Measurements from ENCODE around the gene MTA3. TPM values are rescaled to one million over a fixed set of nuclear protein-coding genes. Genes with fewer than 3 reads are reported as not detected.
"Not testable (repeated sequence)": the region's sequence is repeated elsewhere in the genome, so short reads cannot be mapped to it uniquely, and the experiment has no call there.

The MTA3 gene
- total RNA-seq, 1 donor, result 13.4 TPM

DNA sequence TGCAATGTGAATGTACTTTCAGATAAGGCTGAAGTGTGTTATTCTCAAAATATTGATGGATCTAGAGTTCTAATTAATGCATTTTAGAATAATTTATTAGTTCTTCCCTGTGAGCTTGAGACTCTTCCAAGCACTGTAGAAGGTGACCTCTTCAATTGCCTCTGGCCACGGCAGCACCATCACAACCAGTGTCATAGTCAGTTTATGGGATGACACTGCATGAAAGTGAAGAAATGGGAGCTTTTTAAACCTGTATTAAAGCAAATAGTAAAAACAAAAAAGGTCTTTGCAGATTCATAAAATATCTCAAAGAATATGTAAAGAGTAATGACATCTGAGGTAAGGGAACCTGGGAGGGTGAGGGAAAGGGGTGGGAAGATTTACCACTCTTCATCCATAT lies 143.5 kb downstream of the MTA3 start:
- no peaks in the 10 kb centered on the region for H3K9me3 ChIP-seq (ENCODE audit: low read depth, low read length)
- H3K4me1 ChIP-seq (ENCODE audit: insufficient read depth, low read length), result no peaks in the 10 kb centered on the region
- no peak overlapping the region for H3K4me3 ChIP-seq (ENCODE audit: low read length)
- no peaks in the 10 kb centered on the region for H3K27me3 ChIP-seq (ENCODE audit: insufficient read depth, low read length)

GRCh38 chr2:42712934-42713333 lies 144.5 kb downstream of the MTA3 start:
- no peaks in the 10 kb centered on the region for H3K27me3 ChIP-seq (ENCODE audit: insufficient read depth, low read length)
- H3K9me3 ChIP-seq (ENCODE audit: low read depth, low read length), result no peaks in the 10 kb centered on the region
- no peak overlapping the region for H3K4me3 ChIP-seq (ENCODE audit: low read length)
- no peaks in the 10 kb centered on the region for H3K4me1 ChIP-seq (ENCODE audit: insufficient read depth, low read length)

DNA sequence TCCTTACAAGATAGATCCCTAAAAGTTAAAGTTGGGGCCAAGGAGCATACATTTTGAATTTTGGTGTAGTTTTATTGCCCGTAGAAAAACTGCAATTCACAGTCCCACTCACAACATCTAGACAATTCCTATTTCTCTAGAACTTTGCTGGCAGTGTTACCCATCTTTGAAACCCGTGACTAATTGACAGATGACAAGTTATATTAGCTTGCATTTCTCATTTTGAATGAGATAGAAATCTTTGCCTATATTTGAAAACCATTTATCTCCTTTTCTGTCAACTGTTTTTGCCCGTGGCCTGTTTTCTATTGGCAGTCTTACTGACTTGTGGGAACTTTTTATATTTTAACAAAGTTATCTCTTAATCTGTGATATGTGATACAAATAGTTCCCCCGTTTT lies 145.5 kb downstream of the MTA3 start:
- Histone ChIP-seq H3K4me3 (ENCODE audit: low read length) (no peak overlapping the region), H3K9me3 (ENCODE audit: low read depth, low read length) (no peaks in the 10 kb centered on the region), H3K4me1 (ENCODE audit: insufficient read depth, low read length) (no peaks in the 10 kb centered on the region), H3K27me3 (ENCODE audit: insufficient read depth, low read length) (no peaks in the 10 kb centered on the region)

DNA sequence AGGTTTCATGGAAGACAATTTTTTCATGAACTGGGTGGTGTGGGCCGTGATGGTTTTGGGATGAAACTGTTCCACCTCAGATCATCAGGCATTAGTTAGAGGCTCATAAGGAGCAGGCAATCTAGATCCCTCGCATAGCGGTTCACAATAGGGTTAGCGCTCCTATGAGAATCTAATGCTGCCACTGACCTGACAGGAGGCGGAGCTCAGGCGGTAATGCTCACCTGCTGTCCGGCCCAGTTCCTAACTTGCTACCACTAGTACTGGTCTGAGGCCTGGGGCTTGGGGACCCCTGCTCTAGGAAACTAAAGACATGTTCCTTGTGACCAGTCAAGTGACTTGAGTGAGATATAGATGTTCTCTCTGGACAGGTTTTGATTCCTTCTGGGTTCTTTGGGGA lies 146.3 kb downstream of the MTA3 start:
- Histone ChIP-seq H3K27me3 (ENCODE audit: insufficient read depth, low read length) (no peaks in the 10 kb centered on the region), H3K9me3 (ENCODE audit: low read depth, low read length) (no peaks in the 10 kb centered on the region), H3K4me3 (ENCODE audit: low read length) (no peak overlapping the region), H3K4me1 (ENCODE audit: insufficient read depth, low read length) (no peaks in the 10 kb centered on the region)

GRCh38 chr2:42721898-42722297 lies 153.5 kb downstream of the MTA3 start:
- H3K4me3 ChIP-seq (ENCODE audit: low read length), result no peak overlapping the region
- H3K4me1 ChIP-seq (ENCODE audit: insufficient read depth, low read length), result peaks cover 23% of the 10 kb centered on the region
- no peaks in the 10 kb centered on the region for H3K9me3 ChIP-seq (ENCODE audit: low read depth, low read length)
- H3K27me3 ChIP-seq (ENCODE audit: insufficient read depth, low read length), result no peaks in the 10 kb centered on the region

DNA sequence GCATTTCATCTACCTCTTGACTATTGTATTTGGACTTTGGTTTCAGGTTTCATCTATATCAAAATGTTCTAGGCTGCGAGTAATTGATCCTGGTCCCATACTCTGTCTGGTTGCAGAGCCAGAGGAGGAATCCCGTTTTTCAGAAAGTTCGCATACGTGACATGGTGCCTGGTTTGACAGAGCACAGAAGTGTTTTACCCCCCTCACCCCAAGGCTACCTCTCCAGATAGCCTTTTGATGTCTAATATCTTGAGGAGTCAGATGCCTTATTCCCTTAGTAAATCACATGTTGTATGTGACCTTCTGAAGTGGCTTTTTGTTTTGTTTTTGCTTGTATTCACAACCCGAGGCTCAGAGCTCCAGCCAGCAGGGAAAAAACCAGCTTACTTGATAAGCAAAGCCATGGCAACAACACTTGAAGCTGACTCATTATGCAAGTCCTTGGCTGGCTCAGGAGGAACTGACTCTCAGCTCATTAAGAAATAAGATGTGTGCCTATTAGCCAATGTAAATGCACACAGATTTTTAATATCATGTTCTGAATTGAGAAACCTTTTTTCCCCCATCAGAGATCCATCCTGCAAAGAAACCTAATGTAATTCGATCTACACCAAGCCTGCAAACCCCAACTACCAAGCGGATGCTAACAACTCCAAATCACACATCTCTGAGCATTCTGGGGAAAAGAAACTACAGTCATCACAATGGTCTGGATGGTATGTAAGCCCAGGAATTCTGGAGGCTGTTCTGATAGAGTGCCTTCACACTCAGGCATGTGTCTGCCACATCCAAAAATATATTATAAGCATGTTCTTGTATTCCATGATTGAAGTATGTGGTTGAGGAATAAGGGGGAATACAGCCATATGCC lies 154.1 kb downstream of the MTA3 start:
- H3K4me1 ChIP-seq (ENCODE audit: insufficient read depth, low read length), result peaks cover 23% of the 10 kb centered on the region
- no peaks in the 10 kb centered on the region for H3K27me3 ChIP-seq (ENCODE audit: insufficient read depth, low read length)
- H3K9me3 ChIP-seq (ENCODE audit: low read depth, low read length), result no peaks in the 10 kb centered on the region

DNA sequence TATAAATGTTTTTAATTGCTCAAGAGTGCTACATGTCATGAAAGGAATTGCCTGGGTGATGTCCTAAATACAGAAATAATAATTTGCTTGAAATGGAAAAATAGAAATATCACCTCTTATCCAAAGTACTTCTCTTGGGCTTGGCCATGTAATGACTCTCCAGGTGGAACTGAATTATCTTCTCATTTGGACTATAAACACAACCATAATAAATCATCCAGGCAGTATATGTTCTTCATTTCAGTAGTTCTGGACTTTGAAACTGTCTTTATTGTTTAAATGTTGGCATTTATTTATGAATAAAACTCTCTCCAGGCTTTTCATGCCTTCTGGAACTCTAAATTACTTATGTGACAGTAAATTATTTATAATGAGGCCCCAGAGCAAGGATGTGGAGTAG lies 155.0 kb downstream of the MTA3 start:
- Histone ChIP-seq H3K27me3 (ENCODE audit: insufficient read depth, low read length) (no peaks in the 10 kb centered on the region), H3K4me1 (ENCODE audit: insufficient read depth, low read length) (peaks cover 23% of the 10 kb centered on the region), H3K4me3 (ENCODE audit: low read length) (no peak overlapping the region), H3K9me3 (ENCODE audit: low read depth, low read length) (no peaks in the 10 kb centered on the region)

More for the DNA sequence above, 154.1 kb downstream of the MTA3 start:
- no peak overlapping the region for H3K4me3 ChIP-seq (ENCODE audit: low read length)

DNA sequence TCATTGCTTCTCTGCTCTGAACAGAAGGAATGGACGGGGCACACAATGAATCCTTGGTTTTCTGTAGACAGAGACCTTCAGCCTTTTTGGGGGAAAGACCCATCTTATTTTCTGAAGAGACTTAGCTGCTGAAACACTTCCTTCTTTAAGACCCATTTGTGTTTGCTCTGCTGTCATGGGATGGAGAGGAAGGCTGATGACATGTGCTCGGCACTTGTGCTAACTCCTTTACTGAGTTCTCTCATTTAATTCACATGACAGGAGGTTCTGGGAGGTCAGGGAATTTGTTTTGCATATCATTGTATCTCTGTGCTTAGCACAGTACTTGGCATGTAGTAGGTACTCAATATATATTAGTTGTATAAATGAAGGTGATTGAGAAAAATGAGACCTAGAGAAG lies 156.5 kb downstream of the MTA3 start:
- no peaks in the 10 kb centered on the region for H3K27me3 ChIP-seq (ENCODE audit: insufficient read depth, low read length)
- peaks cover 23% of the 10 kb centered on the region for H3K4me1 ChIP-seq (ENCODE audit: insufficient read depth, low read length)
- H3K9me3 ChIP-seq (ENCODE audit: low read depth, low read length), result no peaks in the 10 kb centered on the region
- H3K4me3 ChIP-seq (ENCODE audit: low read length), result no peak overlapping the region

DNA sequence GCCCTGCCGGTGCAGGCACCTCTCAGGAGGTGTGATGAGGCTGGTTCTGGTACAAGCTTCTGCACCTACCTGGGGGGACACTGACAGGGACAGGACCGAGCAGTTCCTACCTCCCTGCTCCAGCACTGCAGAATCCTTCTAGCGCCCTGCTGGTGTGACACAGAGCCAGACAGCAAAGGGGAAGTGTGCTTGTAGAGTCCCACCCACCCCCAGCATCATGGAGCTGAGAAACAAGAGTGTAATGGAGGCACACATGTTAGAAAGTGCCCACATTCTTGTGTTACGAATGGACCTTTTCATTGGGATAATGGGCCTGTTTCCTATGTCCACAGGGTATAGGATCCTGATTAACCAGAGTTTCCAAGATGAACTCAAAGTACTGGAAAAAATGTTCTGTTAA lies 157.2 kb downstream of the MTA3 start:
- Histone ChIP-seq H3K4me3 (ENCODE audit: low read length) (no peak overlapping the region), H3K4me1 (ENCODE audit: insufficient read depth, low read length) (peaks cover 23% of the 10 kb centered on the region), H3K9me3 (ENCODE audit: low read depth, low read length) (peaks cover 6% of the 10 kb centered on the region), H3K27me3 (ENCODE audit: insufficient read depth, low read length) (no peaks in the 10 kb centered on the region)

- no peak overlapping the region for H3K4me3 ChIP-seq (ENCODE audit: low read length)
Measured at GRCh38 chr2:42726680-42727079, 158.2 kb downstream of the MTA3 start.

GRCh38 chr2:42731316-42731715 lies 162.9 kb downstream of the MTA3 start:
- not testable (repeated sequence) for H3K27me3 ChIP-seq (ENCODE audit: insufficient read depth, low read length); H3K4me1 ChIP-seq (ENCODE audit: insufficient read depth, low read length); H3K4me3 ChIP-seq (ENCODE audit: low read length)
- H3K9me3 ChIP-seq (ENCODE audit: low read depth, low read length), result peaks cover 27% of the 10 kb centered on the region

More at GRCh38 chr2:42726680-42727079, 158.2 kb downstream of the MTA3 start:
- H3K27me3 ChIP-seq (ENCODE audit: insufficient read depth, low read length), result no peaks in the 10 kb centered on the region
- peaks cover 22% of the 10 kb centered on the region for H3K4me1 ChIP-seq (ENCODE audit: insufficient read depth, low read length)
- peaks cover 7% of the 10 kb centered on the region for H3K9me3 ChIP-seq (ENCODE audit: low read depth, low read length)

DNA sequence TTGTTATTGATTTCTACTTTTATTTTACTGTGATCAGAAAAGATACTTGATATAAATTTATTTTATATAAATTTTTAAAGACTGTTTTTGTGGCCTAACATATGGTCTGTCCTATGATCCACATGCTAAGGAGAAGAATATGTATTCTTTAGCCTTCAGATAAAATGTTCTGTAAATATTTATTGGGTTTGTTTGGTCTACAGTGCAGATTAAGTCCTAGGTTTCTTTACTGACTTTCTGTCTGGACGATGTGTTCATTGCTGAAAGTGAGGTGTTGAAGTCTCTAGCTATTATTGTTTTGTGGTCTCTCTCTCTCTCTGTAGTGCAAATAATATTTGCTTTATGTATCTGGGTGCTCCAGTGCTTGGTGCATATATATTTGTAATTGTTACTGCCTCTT lies 165.4 kb downstream of the MTA3 start:
- no peaks in the 10 kb centered on the region for H3K27me3 ChIP-seq (ENCODE audit: insufficient read depth, low read length)
- H3K4me3 ChIP-seq (ENCODE audit: low read length), result no peak overlapping the region
- H3K4me1 ChIP-seq (ENCODE audit: insufficient read depth, low read length), result no peaks in the 10 kb centered on the region
- peaks cover 27% of the 10 kb centered on the region for H3K9me3 ChIP-seq (ENCODE audit: low read depth, low read length)

GRCh38 chr2:42736598-42737322 lies 168.3 kb downstream of the MTA3 start:
- no peaks in the 10 kb centered on the region for H3K4me1 ChIP-seq (ENCODE audit: insufficient read depth, low read length)
- H3K4me3 ChIP-seq (ENCODE audit: low read length), result no peak overlapping the region
- H3K9me3 ChIP-seq (ENCODE audit: low read depth, low read length), result peaks cover 20% of the 10 kb centered on the region
- H3K27me3 ChIP-seq (ENCODE audit: insufficient read depth, low read length), result no peaks in the 10 kb centered on the region

GRCh38 chr2:42741140-42741539 lies 172.7 kb downstream of the MTA3 start:
- no peak overlapping the region for H3K4me3 ChIP-seq (ENCODE audit: low read length)
- H3K27me3 ChIP-seq (ENCODE audit: insufficient read depth, low read length), result no peaks in the 10 kb centered on the region
- peaks cover under 1% of the 10 kb centered on the region for H3K9me3 ChIP-seq (ENCODE audit: low read depth, low read length)
- H3K4me1 ChIP-seq (ENCODE audit: insufficient read depth, low read length), result no peaks in the 10 kb centered on the region

- no peaks in the 10 kb centered on the region for H3K9me3 ChIP-seq (ENCODE audit: low read depth, low read length)
- H3K4me3 ChIP-seq (ENCODE audit: low read length), result no peak overlapping the region
- H3K4me1 ChIP-seq (ENCODE audit: insufficient read depth, low read length), result no peaks in the 10 kb centered on the region
- H3K27me3 ChIP-seq (ENCODE audit: insufficient read depth, low read length), result no peaks in the 10 kb centered on the region
Measured at GRCh38 chr2:42742740-42743658, 174.6 kb downstream of the MTA3 start.

Data from mononuclear cell (primary cell).